ENCODE data around the gene PIGC.

PIGC gene

DNA sequence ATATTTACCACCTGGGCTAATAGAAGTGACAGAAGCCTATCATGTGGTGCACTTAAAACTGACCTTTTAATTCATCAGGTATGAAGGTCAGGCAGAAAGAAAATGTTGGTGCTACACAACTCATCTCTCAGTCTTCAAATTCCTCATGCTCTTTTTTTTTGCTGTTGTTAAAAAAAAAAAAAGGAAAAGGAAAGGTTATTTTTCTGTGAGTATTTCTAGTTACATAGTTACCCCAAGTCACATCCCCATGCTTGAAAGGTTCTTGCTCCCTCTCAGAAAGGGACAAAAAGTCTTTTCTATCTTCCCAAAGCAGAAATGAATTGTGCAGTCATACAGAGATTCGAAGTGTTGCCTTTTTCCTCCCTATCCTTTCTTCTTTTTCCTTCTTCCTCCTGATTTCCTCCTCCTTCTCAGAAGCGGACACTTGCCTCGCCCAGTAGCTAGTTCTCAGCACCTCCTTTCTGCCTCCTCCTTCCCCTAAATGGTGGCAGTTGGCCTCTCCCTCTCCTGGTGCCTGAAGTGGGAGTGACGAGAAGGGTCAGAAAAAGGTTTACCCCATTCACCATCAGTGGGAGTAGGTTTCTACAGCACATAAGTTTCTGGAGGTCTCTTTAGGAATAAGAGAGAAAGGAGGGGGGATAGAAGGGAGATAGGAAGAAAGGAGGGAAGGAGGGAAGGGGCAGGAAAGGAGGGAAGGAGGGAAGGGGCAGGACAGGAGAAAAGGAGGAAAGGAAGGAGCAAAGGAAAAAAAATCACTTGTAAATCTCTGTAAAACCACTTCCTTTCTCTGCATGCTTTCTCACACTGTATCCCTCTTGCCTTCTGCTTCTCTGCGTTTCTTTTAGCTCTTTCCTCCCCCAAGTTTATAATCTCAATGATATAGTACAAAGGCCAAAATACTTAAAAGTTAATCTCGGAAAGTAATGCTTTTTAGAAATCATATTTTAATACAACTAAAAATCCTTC, 43.8 kb downstream of the PIGC start:
- no peak for DNase-seq (ENCODE audit: low spot score)
- peak; percentile 9 for FAIRE-seq

DNA sequence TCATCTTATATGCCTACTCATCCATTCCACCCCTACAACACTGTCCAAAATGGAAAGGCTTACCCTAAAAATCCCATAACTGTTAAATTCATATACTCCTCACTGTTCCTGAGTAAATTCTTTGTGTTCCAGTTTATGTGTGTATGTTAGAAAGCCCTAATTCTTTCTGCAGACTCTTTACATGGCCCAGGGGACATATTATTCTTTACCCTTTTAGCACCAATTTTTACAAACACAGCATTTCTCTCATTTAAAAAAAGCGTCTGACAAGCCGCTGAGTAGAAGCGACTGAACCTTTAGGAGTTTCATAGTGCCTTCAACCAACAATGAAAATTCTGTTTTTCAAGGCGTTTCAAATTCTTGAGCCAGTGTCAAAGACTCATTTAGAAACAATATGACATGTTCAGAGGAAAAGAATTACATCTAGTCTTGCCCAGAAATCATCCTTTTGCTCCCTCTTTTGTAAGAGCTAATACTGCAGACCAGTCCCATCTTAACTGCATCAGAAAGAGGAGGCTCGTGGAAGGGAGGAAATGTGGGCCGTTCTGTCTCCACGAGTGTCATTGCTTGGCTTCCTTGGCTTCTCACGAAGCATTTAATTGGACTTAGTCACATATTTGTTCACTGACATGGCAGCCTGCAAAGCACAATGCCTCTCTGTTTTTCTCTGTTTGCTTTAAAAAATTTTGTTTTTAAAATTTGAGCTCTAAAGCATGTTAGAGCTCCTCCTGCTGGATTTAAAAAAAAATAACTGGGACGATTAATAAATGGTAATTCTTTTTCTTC, 44.7 kb downstream of the PIGC start:
- FAIRE-seq (no peak), DNase-seq (ENCODE audit: low spot score) (peak; percentile 75)

DNA sequence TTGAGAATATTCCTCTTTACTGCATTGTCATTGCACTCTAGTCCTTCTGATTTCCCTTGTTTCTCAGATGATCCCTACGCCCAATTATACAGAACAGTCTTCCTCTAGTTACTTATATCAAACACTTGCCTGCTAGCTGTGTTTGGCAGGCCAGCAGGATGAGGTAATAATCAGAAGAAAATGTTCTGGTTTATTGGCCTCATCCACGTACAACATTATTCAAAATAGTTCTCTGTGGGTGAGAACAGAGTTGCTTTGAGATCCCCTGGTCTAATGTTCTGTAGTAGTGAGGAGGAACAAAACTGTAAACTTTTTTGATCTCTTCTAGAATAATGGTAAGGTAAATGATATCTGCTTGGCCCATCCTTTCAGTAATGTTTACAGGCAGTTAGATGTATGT, 45.7 kb downstream of the PIGC start:
- FAIRE-seq (no peak), DNase-seq (ENCODE audit: low spot score) (no peak)

DNA sequence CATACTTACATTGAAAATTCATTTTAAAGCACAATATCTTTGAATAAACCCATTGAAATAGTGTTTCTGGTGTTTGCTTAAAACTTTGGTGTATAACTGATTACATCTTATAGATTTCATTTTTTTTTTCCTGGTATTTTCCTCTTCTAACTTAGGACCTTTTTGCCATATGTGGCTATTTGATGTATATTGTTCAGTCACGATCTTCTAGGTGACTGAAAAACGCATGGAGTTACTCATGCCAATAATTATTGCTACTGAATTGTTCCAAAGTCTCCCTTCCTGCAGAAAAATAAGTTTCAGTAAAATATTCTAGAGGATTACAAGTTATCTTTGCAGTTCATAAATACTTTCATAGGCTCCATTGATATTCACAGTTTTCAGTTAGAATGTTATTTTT, 46.2 kb downstream of the PIGC start:
- no peak for DNase-seq (ENCODE audit: low spot score)
- no peak for FAIRE-seq

DNA sequence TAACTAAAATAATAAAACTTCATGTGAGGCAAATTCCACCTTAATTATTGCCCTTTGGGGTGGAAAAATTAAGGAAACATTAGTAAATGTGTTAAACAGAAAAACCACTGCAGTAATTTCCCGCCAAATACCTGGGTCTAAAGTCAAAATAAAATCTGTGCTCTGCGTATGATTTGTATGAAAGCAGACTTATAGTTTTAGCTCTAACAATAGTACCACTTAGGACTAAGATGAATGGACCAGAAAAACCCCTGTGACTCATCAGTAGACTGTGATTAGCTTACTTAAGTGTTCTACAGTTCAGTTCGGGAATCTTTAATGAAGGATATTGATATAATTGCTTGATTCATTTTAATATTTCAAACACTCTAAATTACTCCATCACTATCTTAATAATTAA, 46.6 kb downstream of the PIGC start:
- FAIRE-seq (no peak), DNase-seq (ENCODE audit: low spot score) (no peak)

DNA sequence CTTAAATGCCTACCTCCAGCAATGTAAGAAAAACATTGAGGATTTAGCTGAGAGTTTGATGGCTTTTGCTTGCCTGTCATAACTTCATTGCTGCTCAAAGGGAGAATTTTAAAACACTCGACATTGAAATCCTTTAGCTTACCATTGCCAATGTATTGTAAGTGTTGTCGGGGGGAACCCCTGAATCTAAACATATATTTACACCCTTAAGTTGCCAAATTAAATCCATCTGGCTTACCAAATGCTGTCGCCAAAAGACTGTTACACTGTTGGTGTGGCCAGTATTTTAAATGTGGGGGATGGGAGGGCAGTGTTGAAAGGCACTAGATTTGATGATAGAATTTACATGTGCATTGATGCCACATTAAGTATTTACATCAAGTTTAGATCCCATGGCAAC, 48.3 kb downstream of the PIGC start:
- FAIRE-seq (no peak), DNase-seq (ENCODE audit: low spot score) (no peak)

DNA sequence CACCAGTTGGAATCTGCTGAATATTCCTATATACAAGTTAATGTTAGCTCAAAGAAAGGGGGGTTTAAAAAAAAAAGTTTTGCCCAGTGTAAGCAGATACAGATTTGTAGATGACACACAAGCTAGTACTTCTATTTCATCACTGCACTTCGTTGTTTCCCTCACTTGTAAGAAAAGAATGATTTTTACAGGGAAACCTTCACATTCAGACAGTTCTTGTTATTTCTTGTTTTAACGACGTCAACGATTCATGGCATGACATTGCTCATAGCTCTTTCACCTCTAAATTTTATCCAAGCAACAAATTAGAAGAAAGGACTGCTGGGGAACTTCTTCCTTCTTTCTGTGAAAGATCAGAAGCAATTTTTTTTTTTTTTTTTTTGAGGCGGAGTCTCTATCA, 49.1 kb downstream of the PIGC start:
- FAIRE-seq = no peak

DNA sequence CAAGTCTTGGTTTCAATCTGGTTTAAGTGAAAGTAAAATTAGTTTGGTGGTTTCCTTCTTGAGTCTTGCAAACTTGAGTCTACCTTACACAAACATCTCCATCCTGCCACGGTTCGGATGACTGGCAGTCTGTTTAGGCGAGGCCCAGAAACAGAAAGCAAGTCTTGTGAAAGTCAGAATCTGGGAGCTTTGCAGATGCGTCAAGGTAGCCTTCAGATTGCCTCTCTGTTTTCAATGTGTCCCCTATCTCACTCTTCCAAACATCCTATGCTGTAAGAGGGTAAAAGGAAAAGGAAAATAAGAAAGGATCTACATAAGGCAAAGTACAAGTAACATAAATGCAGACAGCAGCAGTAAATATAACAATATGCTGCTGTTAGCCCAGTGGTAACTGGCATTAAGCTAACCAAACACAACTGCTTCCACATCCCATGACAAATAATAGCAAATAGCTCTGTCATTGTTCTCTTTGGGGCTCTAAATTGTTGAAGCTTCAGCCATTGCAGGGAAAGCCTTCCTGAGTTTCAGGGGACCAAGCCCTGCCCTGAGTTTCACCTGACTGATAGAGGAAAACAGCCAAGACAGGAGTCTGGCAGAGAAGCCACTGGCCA, 49.6 kb downstream of the PIGC start:
- DNase-seq (ENCODE audit: low spot score) = no peak
- no peak for FAIRE-seq

More for the DNA sequence above, 49.1 kb downstream of the PIGC start:
- DNase-seq (ENCODE audit: low spot score) = no peak

DNA sequence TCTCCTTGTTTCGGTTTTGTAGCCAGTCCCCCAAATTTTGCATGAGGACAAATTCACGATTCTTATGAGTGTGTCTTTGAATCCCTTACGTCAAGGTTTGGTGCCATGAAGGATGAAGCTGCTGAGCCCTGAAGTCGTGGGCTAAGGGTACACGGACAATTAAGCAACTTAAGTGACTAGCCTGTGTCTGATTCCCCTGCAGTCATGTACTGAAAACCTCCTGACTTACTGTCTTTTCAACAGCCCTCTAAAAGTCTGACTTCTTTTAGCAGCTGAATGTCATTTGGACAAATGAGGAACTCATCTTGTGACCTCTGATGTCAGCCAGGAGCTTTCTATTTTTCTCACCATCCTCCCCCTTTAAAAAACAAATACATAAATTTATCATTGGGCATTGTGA, 50.5 kb downstream of the PIGC start:
- FAIRE-seq (no peak), DNase-seq (ENCODE audit: low spot score) (no peak)

DNA sequence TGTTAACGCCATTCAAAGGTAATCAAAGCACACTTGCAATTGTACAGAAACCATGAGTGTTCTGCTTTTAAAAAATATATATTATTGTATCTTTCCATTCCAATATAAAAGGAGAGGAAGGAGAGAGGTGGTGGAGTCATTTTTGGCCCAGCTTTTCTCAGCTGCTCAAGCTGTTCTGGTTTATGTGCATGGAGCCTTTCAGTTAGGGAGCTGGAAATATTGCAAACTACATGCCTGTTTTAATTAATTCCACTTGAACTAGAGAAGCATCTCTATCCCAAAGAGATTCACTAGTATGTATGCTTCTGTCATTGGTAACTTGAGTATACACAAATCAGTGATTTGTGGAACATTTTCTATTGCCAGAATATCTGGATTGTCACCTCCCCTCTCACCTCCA, 51.9 kb downstream of the PIGC start:
- FAIRE-seq = no peak
- no peak for DNase-seq (ENCODE audit: low spot score)

All from urothelium cell line (cell line).